Endothelial cell of umbilical vein (primary cell): ENCODE data around the gene MROH2A.

Experiments
- FOS ChIP-seq: IDR thresholded peaks from 2 replicates; pipeline ENCODE4 v1.6.1; 2011; ENCODE audit warnings: mild to moderate bottlenecking, low read length, moderate library complexity, borderline replicate concordance; ENCODE audit not compliant: insufficient read depth
- MAX ChIP-seq: IDR thresholded peaks from 2 replicates; pipeline ENCODE4 v1.6.1; 2011; ENCODE audit not compliant: insufficient read depth, insufficient read length
- TF ChIP-seq, protein P1 (sequence below), 2 donors: IDR thresholded peaks; 1 replicate in 1 of 2; 2 replicates in 1 of 2; pipeline ENCODE4 v1.5.1; 2011; ENCODE audit warnings: low read length in 2 of 2, mild to moderate bottlenecking in 2 of 2, moderate library complexity in 2 of 2, control low read depth in 1 of 2, inconsistent platforms in 1 of 2, low read depth in 1 of 2; ENCODE audit not compliant: insufficient read depth in 1 of 2; ENCODE audit errors: extremely low read depth in 1 of 2

GRCh38 chr2:233821196-233821595 is 43.1 kb downstream of the MROH2A start:
- TF ChIP-seq, protein P1, sequence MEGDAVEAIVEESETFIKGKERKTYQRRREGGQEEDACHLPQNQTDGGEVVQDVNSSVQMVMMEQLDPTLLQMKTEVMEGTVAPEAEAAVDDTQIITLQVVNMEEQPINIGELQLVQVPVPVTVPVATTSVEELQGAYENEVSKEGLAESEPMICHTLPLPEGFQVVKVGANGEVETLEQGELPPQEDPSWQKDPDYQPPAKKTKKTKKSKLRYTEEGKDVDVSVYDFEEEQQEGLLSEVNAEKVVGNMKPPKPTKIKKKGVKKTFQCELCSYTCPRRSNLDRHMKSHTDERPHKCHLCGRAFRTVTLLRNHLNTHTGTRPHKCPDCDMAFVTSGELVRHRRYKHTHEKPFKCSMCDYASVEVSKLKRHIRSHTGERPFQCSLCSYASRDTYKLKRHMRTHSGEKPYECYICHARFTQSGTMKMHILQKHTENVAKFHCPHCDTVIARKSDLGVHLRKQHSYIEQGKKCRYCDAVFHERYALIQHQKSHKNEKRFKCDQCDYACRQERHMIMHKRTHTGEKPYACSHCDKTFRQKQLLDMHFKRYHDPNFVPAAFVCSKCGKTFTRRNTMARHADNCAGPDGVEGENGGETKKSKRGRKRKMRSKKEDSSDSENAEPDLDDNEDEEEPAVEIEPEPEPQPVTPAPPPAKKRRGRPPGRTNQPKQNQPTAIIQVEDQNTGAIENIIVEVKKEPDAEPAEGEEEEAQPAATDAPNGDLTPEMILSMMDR (IDR thresholded peaks at IDR 0.05; ENCODE audit: extremely low read depth in 1 of 2, insufficient read depth in 1 of 2, low read depth in 1 of 2, low read length in 2 of 2): no peak
- TF ChIP-seq MAX (no peak), FOS (no peak)
